ENCODE measurements around the gene DNASE2B. TPM values are rescaled to one million over a fixed set of nuclear protein-coding genes. Genes with fewer than 3 reads are reported as not detected.

The DNASE2B gene
- polyA plus RNA-seq, 1 experiment, result not detected

DNA sequence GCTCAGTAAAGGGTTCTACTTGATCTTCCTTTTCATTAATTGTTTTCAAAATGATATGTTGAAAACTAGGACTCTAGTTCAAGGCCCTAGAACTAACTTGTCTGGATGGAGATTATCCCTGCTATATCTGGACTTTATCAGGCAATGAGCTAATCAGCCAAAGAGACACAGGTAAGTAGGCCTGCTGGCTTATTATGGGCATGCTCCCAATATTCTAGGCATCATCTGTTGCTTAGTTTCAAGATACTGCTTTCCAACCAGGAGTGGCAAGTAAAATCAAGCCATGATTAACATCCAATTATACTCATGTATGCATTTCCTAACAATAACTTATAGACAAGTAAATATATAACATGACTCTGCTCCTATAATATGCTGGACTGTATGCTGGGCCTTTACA, 4.2 kb downstream of the DNASE2B start:
- no peak overlapping the region for H3K4me3 ChIP-seq (ENCODE audit: low read depth, low read length)
- CTCF ChIA-PET, result interaction anchor here (1.1 to 1.2 kb wide), 2 partner anchors 17 to 25 kb away, joined by 3 to 4 read pairs; no protein-coding TSS in a partner anchor

DNA sequence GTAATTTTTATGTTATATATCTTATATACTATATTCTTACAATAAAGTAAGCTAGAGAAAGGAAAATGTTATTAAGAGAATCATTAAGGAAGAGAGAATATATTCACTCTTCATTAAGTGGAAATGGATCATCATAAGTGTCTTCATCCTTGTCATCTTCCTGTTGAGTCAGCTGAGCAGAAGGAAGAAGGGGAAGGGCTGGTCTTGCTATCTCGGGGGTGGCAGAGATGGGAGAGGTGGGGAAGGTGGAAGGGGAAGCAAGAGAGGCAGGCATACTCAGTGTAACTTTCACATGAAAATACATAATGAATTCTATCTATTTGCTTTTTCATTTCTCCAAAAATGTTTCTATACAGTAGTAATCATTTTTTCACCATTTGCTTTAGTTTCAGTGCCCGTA, 5.1 kb downstream of the DNASE2B start:
- no peak for DNase-seq (ENCODE audit: low read depth)
- ChIA-PET POLR2A (no interaction called here), CTCF (interaction anchor here (1.1 kb wide), 1 partner anchor 24 kb away, joined by 3 read pairs; no protein-coding TSS in a partner anchor)
- Histone ChIP-seq H3K36me3 (ENCODE audit: control insufficient read depth, insufficient read depth, low read length) (no peaks in the 10 kb centered on the region), H3K27me3 (ENCODE audit: control insufficient read depth, insufficient read depth, low read length) (no peaks in the 10 kb centered on the region), H3K4me3 (ENCODE audit: low read depth, low read length) (no peak overlapping the region)
- TF ChIP-seq, protein P1, sequence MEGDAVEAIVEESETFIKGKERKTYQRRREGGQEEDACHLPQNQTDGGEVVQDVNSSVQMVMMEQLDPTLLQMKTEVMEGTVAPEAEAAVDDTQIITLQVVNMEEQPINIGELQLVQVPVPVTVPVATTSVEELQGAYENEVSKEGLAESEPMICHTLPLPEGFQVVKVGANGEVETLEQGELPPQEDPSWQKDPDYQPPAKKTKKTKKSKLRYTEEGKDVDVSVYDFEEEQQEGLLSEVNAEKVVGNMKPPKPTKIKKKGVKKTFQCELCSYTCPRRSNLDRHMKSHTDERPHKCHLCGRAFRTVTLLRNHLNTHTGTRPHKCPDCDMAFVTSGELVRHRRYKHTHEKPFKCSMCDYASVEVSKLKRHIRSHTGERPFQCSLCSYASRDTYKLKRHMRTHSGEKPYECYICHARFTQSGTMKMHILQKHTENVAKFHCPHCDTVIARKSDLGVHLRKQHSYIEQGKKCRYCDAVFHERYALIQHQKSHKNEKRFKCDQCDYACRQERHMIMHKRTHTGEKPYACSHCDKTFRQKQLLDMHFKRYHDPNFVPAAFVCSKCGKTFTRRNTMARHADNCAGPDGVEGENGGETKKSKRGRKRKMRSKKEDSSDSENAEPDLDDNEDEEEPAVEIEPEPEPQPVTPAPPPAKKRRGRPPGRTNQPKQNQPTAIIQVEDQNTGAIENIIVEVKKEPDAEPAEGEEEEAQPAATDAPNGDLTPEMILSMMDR (IDR thresholded peaks at IDR 0.05; ENCODE audit: insufficient read depth, low read depth, low read length), result no peak

More for the DNA sequence above, 4.2 kb downstream of the DNASE2B start:
- Histone ChIP-seq H3K27me3 (ENCODE audit: control insufficient read depth, insufficient read depth, low read length) (no peaks in the 10 kb centered on the region), H3K36me3 (ENCODE audit: control insufficient read depth, insufficient read depth, low read length) (no peaks in the 10 kb centered on the region)
- no peak for DNase-seq (ENCODE audit: low read depth)
- TF ChIP-seq, protein P1 (IDR thresholded peaks at IDR 0.05; ENCODE audit: insufficient read depth, low read depth, low read length), result no peak
- POLR2A ChIA-PET, result no interaction called here

DNA sequence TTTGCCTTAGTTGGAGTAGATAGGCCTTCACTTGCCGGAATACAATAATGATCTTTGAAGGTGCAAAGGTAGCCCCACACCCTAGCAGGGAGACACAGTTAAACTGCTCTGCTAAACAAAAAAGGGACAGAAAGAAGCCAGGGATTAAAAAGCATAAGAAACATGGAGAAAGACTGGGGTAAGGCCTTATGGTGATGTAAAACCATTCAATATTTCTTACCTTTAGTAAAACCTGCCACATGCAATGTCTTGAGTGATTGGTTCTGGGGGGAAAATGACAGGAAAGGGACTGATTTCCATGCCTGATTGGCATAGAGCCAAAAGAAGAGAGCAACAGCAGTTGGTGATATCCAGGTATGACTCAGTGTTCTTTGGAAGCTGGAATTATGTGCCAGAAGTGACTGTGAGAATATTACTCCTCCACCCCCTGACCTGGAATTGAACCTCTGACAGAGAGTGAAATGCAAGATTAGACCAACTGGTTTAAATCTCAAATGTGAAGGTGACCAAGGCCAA, 8.1 kb downstream of the DNASE2B start:
- no peak for DNase-seq (ENCODE audit: low read depth)
- TF ChIP-seq, protein P1 (IDR thresholded peaks at IDR 0.05; ENCODE audit: insufficient read depth, low read depth, low read length), result no peak
- ChIA-PET POLR2A (interaction anchor here (0.5 kb wide), 1 partner anchor 606 kb away, joined by 3 read pairs; no protein-coding TSS in a partner anchor), CTCF (no interaction called here)
- Histone ChIP-seq H3K4me3 (ENCODE audit: low read depth, low read length) (no peak overlapping the region), H3K27me3 (ENCODE audit: control insufficient read depth, insufficient read depth, low read length) (no peaks in the 10 kb centered on the region), H3K36me3 (ENCODE audit: control insufficient read depth, insufficient read depth, low read length) (no peaks in the 10 kb centered on the region)

DNA sequence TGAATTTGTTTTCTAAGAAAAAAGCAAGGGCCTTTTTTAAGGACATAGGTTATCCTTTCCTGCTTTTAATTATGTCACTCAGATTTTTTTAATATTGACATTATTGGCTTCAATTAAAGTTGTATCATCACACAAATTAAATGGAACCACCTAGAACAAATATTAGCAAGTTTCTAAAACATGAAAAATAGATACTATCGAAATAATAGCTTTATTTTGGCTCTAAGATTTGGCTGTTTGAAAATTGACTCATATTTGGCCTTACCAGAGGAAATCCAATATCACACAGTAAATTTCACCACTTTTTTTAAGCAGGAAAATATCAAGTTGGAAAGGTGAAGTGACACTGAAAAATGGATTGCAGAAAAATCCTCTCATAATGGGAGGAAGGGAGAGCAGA, 9.2 kb downstream of the DNASE2B start:
- H3K36me3 ChIP-seq (ENCODE audit: control insufficient read depth, insufficient read depth, low read length), result no peaks in the 10 kb centered on the region
- no peaks in the 10 kb centered on the region for H3K27me3 ChIP-seq (ENCODE audit: control insufficient read depth, insufficient read depth, low read length)
- POLR2A ChIA-PET, result interaction anchor here (0.7 kb wide), 1 partner anchor 173 kb away, joined by 5 read pairs; no protein-coding TSS in a partner anchor
- TF ChIP-seq, protein P1 (IDR thresholded peaks at IDR 0.05; ENCODE audit: insufficient read depth, low read depth, low read length), result no peak
- DNase-seq (ENCODE audit: low read depth), result no peak
- CTCF ChIA-PET, result interaction anchor here (0.6 kb wide), 1 partner anchor 386 kb away, joined by 3 read pairs; no protein-coding TSS in a partner anchor
- no peak overlapping the region for H3K4me3 ChIP-seq (ENCODE audit: low read depth, low read length)

DNA sequence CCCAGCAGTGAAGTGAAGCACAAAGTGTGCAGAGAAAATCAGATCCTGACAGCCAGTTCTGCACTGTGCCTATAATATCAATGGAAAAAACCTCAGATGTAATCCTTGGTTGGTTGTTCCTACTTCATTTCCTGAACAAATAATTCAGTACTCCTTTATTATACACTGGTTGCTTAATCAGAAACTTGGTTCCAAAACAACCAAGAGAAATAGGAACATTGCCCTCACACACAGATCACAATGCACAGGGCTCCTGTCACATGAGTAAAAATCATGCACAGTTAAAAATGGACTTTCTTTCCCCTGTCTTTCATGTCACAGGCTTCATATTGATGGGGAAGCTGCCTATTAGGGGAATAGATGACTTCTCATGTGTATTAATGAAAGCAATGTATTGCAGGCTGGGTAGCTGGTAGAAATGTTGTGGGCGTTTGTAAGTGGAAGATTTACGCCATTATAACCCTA, 9.7 kb downstream of the DNASE2B start:
- CTCF ChIA-PET, result no interaction called here
- POLR2A ChIA-PET, result no interaction called here
- H3K27me3 ChIP-seq (ENCODE audit: control insufficient read depth, insufficient read depth, low read length), result no peaks in the 10 kb centered on the region
- H3K4me3 ChIP-seq (ENCODE audit: low read depth, low read length), result no peak overlapping the region
- TF ChIP-seq, protein P1 (IDR thresholded peaks at IDR 0.05; ENCODE audit: insufficient read depth, low read depth, low read length), result no peak
- no peak for DNase-seq (ENCODE audit: low read depth)
- H3K36me3 ChIP-seq (ENCODE audit: control insufficient read depth, insufficient read depth, low read length), result no peaks in the 10 kb centered on the region

Data from BJ (cell line).